GM18526 (cell line): ENCODE measurements around the gene CMYA5.

Experiments used
- POLR2A ChIP-seq: IDR thresholded peaks from 3 replicates; pipeline ENCODE4 v1.6.1; 2011; ENCODE audit not compliant: insufficient read length; ENCODE audit errors: extremely low read depth

The CMYA5 gene

GRCh38 chr5:79759848-79760247 lies 70.2 kb downstream of the CMYA5 start:
- no peak for TF ChIP-seq POLR2A

DNA sequence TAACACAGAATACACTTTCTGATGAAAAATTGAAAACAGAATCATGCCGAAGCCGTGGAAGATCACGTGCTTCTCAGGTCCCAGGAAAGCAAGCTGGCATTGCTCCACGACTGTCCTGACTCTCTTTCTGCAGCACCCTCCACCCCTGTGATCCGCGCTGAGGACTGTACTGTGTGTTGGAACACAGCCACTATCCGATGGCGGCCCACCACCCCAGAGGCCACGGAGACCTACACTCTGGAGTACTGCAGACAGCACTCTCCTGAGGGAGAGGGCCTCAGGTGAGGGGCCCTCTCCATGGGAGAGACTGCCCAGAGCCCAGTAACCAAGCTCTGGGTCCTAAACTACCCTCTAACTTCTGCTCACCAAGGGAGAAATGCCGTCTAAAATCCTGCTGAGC lies 73.3 kb downstream of the CMYA5 start:
- no peak for TF ChIP-seq POLR2A

DNA sequence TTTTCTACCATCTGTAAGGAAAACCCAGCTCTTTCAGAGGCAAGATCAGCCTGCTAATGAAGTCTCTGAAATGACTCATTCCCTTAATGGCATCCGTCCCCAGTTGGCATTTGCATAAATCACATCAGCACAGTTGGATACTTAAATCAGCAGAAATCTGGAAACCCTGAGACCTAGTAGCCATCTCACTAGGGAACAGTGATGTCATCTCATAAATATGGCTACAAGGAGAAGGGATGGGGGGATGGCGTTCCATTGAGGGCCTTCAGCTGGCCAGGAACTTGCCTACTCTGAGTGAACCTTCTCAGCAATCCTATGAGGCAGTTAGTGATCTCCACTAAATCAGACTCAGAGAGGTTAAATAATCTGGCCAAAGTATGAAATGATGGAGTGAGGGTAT lies 81.8 kb downstream of the CMYA5 start:
- TF ChIP-seq POLR2A = no peak

DNA sequence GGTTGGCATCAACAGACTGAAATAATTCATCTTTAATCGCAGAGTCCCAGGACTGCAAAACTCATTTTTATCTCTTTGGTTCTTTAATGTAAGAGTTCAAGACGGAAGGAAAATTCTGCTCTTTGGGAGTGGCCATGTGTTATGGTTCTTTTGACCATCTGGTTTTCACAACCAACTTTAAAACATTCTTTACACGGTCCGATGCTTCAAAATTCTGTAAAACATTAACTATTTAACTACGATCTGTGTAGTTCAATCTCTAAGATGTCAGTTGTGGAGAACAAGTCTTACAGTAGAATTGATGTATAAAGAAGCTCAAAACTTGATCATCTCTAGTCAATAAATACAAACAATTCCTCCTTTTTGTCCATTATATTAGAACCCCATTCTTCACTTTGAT lies 83.0 kb downstream of the CMYA5 start:
- no peak for TF ChIP-seq POLR2A

GRCh38 chr5:79773612-79774011 lies 84.0 kb downstream of the CMYA5 start:
- no peak for TF ChIP-seq POLR2A

DNA sequence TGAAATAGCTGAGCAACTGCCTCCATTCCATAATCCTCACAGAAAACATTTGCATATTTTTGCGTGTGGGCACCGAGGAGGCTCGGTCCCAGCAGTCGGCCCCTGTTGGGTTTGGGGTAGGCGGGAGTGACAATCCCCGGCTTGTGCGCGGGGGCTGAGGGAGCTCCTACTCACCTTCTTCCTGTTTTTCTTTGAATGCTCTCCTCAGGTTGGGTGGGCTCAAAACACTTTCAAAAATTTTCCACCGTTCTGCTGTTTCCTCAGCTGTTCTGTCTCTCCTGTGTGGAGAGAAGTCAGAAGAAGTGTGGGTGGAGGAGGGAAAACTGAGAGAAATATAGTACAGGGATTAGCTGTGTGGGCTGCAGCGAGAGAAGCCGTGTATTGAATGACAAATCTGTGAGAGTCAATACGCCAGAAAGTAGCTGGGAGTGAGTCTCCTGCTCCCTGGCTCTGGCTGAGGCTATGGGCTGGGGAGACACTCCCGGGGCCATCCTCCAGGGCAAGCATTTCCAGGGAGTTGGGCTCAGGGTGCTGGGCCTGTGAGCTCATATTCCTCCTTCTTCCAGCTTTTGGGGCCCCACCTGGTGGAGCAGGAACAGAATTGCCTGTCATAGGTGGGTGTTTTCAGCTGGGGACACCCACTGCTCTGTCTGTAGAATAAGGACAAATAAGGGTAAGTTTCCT lies 84.7 kb downstream of the CMYA5 start:
- no peak for TF ChIP-seq POLR2A

DNA sequence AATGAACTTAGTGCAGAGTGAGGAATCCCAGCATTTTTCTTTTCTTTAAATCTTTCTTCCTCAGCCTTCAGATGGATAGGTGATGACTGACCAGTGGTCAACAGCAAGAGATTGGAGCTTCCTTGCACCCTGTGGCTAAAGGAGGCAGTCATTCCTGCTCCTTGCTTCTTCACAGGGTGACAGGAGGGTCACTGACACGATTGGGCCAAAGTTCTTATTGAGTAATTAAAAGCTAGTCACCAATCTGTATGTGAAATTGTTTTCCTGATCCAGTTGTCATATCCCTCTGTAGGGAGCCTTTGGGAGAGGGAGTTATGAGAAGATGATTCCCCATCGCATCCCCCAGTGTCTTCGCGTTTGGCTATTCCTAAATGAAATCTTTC lies 85.2 kb downstream of the CMYA5 start:
- TF ChIP-seq POLR2A = no peak

DNA sequence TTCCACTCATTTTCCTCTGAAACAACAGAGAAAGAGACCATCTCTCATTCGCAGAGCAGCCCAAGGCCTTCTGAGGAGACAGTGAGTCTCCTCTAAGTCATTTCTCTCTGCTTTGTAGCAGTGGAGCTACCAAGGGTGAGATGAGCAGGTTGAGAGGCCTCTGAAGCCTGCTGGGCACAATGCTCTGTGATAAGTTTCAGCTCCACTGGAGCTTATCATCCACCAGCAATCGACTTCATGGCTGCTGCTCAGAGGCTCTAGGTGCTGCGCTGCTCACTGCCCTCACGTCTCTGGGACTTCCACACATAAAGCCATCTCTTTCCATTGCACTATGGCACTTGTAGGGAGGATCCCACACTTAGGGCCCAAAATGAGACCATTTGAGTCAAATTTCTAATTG lies 96.3 kb downstream of the CMYA5 start:
- no peak for TF ChIP-seq POLR2A

DNA sequence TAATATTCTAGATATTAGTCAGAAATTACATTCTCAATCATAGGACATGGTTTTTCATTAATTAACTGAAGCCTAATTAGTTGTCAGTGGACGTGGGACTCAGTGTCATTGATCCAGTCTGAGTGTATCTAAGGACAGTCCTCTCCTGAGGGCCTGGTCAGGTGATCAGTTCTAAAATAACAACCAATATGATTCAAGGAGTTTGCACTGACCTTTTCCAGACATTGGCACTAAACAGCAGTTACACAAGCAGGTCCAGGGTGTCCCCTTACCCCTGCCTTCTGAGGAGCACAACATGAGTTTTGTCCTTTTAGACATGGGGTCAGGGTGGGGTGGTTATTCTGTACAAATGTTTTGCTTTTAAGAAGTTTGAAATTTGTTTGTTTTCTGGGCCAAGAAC lies 97.8 kb downstream of the CMYA5 start:
- no peak for TF ChIP-seq POLR2A

GRCh38 chr5:79791843-79792242 lies 102.2 kb downstream of the CMYA5 start:
- no peak for TF ChIP-seq POLR2A

- no peak for TF ChIP-seq POLR2A
Measured at GRCh38 chr5:79792463-79792862, 102.8 kb downstream of the CMYA5 start.

DNA sequence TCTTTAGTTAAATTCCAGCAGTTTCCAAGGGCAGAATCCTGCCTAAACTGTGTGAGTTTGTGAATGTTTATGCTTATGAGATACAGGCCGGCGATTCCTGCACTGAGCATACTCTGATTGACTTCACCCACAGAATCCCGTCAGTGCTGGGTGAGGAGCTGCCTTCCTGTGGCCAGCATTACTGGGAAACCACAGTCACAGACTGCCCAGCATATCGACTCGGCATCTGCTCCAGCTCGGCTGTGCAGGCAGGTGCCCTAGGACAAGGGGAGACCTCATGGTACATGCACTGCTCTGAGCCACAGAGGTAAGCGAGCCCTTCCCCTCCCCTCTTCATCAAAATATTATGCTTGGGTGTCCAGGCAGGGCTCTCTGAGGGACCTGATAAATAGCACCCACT lies 103.7 kb downstream of the CMYA5 start:
- no peak for TF ChIP-seq POLR2A

GRCh38 chr5:79793722-79794121 lies 104.1 kb downstream of the CMYA5 start:
- no peak for TF ChIP-seq POLR2A

- TF ChIP-seq POLR2A = no peak
Measured at GRCh38 chr5:79794347-79794746, 104.7 kb downstream of the CMYA5 start.

GRCh38 chr5:79795764-79796398 lies 106.2 kb downstream of the CMYA5 start:
- no peak for TF ChIP-seq POLR2A

DNA sequence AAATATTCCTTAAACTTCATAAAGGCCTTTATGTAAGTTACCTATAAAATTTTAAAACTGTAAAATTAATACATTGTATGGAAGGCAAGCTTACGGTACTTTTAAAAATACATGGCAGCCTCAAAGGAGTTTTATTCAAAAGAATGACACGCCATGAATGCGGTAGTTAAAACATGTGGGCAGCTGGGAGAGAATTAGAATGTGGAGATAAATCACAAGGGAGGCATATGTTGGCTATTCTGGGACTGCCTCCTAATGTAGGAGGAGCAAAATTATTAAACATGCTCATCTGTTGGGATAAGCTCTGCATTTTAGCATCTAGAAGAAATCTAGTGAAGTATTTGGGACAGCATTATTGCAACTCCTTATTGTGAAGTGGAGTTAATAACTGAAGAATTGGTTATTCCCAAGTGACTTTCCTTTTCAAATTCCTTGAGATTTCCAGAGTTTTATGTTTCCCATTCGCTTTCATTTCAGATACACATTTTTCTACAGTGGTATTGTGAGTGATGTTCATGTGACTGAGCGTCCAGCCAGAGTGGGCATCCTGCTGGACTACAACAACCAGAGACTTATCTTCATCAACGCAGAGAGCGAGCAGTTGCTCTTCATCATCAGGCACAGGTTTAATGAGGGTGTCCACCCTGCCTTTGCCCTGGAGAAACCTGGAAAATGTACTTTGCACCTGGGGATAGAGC lies 109.4 kb downstream of the CMYA5 start:
- no peak for TF ChIP-seq POLR2A
